ENCODE measurements around the gene SYT9.

Gene SYT9, protein sequence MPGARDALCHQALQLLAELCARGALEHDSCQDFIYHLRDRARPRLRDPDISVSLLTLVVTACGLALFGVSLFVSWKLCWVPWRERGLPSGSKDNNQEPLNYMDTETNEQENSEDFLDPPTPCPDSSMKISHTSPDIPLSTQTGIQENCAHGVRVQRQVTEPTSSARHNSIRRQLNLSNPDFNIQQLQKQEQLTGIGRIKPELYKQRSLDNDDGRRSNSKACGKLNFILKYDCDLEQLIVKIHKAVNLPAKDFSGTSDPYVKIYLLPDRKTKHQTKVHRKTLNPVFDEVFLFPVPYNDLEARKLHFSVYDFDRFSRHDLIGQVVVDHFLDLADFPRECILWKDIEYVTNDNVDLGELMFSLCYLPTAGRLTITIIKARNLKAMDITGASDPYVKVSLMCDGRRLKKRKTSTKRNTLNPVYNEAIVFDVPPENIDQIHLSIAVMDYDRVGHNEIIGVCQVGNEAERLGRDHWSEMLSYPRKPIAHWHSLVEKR

DNA sequence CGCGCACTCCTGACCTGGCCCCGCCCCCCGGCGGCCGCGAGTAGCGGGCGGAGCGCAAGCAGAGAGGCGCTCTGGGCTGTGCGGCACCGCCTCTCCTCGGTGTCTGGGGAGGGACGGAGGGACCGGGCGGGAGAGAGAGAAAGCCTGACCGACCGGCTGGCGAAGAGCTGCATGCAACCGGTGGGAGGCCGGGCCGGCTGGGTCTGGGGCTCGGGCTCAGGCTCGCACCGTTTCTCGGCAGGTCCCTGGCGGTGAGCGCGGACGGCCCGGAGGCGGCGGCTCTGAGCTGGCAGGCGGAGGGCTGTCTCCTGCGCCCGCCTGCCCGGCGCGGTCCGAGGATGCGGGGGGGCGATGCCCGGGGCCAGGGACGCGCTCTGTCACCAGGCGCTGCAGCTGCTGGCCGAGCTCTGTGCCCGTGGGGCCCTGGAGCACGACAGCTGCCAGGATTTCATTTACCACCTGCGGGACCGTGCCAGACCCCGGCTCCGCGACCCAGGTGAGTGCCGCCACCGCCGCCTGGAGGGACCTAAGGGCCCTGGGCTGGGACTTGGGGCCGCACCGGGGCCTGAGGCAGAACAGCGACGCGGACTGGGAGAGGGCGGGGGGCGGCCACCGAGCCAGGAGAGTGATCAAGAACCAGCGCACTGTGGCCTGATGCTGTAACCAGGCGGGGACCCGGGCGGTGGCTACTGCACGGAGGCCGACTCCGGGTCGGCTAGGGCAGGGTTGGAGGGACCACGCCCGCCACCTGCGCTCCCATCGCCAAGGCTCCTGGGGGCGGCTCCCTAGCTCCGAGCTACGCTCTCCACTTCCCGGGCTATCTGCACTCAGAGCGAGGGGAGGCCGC, at the start of gene SYT9:
Gene SYT9, plus strand, starts transcription at position 69 of the 847 bp plus-strand sequence. Its CDS starts 283 bp downstream, at position 352.
- peak; percentile 50 for DNase-seq

GRCh38 chr11:7202412-7202811, 49.3 kb upstream of the SYT9 start:
- no peak for DNase-seq

- DNase-seq: no peak
Measured at GRCh38 chr11:7204778-7205177, 46.9 kb upstream of the SYT9 start.

DNA sequence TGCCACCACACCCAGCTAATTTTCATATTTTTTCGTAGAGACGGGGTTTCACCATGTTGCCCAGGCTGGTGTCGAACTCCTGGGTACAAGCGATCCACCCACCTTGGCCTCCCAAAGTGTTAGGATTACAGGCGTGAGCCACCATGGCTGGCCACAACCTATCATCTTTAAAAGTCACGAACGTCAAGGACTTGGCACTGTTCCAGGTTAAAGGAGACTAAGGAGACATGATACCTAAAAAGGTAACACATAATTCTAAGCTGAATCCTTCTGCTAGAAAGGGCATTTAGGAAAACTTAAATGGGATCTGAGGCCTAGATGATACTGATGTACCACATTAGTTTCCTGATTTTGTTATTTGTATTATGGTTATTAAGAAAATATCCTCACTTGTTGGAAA, 43.3 kb upstream of the SYT9 start:
- DNase-seq: no peak

DNA sequence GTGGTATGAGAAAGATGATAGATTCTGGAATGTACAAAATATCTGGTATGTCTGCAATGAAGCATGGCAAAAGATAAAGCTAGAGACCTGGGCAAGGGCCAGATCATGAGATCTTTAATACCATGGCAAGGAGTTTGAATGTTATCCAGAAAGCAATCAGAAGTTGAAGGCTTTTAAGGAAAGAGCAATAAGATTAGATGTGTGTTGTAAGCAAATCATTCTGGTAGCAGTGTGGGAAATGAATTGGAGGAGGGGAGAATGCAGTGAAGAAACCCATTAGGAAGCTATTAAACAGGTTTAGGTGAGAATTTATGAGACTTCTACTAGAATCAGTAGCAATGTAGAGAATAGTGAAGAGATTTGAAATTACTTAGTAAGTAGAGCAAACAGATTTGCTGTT, 32.2 kb upstream of the SYT9 start:
- no peak for DNase-seq

- DNase-seq: no peak
Measured at GRCh38 chr11:7220636-7221035, 31.1 kb upstream of the SYT9 start.

DNA sequence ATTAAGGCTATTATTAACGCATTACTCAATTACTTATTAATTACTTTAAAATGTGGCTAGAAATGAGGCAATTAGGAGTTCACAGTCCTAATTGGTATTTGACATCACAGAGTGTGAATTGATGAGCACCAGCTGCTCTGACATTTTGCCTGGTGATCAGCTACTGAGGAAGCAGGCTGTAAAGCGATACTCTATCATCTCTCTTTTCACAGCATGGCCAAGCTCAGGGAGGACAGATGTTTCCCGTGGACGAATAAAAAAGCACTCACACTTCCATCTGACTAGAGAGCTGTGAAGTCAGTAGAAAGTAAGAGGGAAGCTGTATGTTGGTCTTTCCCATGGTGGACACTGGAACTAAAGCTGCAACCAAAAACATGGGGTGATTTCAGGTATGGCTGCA, 29.1 kb upstream of the SYT9 start:
- no peak for DNase-seq

GRCh38 chr11:7239877-7240276, 11.8 kb upstream of the SYT9 start:
- no peak for DNase-seq

- DNase-seq: no peak
Measured at GRCh38 chr11:7245341-7245740, 6.4 kb upstream of the SYT9 start.

GRCh38 chr11:7246179-7246578, 5.5 kb upstream of the SYT9 start:
- DNase-seq: no peak

GRCh38 chr11:7250166-7250565, 1.5 kb upstream of the SYT9 start:
- DNase-seq: no peak

DNA sequence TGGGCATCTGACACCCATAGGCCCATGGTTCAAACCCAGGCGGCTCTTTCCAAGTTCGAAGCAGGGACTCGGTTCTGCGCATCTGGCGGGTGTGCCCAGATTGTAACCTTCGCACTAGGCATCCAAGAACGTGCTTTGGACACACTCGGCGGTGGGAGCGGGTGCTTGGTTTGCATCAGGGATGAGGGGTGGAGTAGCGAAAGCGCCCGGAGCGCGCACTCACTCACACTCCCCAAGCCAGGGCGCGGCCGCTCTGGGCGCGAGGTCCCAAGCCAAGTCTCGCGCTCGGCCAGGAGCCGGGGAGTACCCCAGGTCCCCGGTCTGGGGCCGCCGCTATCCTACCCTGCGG, 243 bp upstream of the SYT9 start:
- no peak for DNase-seq

DNA sequence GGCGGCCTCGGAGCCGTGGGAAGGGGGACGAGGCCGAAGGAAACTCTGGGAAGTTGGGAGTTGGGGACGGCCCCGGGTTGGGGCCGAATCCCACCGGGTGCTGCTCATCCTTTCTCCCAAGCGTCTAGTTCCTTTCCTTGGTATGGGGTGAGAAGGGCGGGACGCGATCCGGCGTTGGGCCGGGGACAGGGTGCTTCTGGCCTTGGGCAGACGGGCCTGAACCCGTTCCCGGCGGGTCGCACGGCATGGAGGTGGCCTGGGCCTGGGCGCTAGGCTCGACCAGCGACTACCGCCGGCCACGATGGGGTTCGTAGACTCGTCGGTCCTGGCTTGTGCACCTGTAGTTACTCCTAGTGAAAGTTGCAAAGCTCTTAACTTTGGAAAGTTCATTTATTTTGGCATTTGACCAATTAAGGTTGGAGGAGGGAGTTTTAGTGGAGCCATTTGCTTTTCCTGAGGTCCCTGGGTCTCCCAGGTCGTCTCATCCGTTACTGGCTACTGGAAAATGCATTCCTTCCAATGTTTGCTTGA, 1.0 kb downstream of the SYT9 start:
- DNase-seq: peak; percentile 7

- no peak for DNase-seq
Measured at GRCh38 chr11:7253800-7254199, 2.1 kb downstream of the SYT9 start.

DNA sequence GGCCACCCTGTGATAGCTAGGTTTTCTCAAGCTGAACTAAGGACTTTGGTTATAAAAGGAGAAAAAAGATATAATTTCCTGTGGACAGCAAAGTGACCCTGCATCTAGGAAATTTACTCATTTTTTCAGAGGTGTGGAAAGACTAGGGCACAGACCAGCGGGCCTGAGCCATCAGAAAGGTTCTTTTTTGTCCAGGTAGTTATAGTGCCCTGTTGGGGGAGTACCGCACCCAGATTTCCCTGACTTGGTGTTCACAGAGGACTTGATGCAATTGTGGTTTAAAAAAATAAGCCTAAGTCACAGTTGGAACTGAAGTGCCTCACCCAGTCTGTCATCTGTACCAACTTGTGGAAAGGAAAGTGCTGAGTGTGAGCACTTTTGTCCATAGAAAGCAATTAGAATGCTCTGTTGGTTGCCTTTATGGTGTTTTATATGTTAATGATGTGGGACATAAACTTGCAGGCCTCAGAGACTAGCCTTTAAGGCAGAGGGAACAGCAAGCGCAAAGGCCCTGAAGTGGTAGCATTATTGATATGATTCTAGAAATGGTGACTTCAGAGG, 3.1 kb downstream of the SYT9 start:
- no peak for DNase-seq

DNA sequence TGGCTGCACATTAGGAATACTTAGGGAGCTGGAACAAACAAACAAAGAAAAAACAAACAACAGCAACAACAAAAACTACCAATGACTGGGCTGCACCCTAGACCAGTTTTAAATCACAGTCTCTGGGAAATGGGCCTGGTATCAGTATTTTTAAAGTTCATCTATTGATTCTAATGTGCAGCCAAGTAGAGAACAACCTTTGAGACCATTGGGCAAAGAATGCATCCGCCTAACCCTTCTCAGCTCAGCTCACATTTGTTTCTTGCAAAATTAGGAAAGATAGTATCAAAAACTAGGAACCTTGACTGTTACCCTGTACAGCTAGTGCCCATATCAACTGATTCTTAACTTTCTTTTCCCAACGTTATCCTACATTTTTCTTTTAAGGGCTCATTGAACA, 5.2 kb downstream of the SYT9 start:
- no peak for DNase-seq

DNA sequence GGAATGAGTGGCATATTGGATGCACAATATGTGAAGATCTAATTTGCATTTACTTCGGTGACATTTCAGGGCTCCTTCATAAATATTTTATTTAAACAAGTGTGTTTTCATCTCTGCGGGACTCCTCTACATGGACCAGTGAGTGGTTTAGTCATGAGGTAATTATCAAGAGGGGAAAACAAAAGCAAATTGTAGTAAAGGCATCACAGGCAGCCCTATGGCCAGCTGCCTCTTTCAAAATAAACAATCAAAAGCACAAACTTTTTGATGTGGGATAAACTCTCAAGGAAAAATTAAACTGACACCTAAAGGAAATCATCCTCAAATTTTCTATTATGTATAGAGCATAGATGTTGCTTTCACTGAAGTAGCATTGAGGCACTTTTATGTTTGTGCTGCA, 6.0 kb downstream of the SYT9 start:
- DNase-seq: no peak

GRCh38 chr11:7261578-7261977, 9.9 kb downstream of the SYT9 start:
- no peak for DNase-seq

DNA sequence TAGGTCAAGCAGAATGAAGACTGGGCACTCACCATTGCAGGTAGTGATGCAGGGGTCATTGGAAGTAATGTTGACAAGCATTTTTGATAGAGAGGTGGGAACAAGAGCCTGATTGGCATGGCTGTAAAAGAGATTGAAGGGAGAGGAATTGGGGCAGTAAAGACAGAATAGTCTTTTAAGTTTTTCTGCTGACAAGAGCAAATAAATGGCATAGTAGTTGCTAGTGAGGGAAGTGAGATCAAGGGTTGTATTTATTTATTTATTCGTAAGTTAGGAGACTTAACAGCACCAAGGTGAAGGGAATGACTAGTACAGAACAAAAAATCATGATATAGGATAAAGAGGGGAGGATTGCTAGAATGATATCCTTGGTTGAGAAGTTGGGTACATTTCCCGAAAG, 11.0 kb downstream of the SYT9 start:
- DNase-seq: no peak

- DNase-seq: no peak
Measured at GRCh38 chr11:7263842-7264241, 12.1 kb downstream of the SYT9 start.

DNA sequence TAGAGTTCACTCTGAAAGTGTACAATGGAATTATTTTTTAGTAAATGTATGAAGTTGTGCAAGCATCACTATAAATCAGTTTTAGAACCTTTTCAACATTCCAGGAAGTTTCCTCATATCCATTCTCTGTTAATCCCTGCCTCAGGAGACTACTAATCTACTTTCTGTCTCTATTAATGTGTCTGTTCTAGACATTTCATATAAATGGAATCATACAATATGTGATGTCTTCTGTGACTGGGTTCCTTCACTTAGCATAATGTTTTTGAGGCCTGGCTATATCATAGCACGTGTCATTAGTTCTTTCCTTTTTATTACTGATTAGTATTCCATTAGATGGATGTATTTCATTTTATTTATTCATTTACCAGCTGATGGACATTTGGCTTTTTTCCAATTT, 17.1 kb downstream of the SYT9 start:
- DNase-seq: no peak

DNA sequence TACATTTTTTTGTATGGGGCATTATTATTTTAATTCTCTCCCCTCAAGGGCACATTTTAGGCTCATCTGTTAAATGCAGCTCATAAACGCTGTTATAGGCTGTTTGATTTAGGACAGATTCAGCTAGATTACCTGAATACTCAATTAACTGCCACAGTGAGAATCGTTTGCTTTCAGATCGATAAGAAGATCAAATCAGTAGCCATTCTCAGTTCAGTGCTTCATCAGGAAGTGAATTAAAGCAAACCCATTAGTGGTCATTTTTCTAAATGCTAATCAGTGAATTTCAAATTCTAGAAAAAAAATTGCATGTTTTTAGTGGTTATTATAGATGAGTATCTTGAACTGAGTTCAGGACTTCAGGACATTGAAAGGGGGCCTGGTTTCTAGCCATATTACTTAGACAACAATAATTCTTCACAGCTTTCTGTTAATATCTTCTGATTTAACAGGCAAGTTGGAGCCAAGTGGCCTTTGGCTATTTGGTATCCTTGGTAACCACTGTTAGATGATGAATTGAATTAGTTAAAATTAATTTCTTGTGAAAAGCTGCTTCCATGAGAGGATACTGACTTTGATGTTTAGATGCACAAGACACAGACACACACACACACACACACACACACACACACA, 18.6 kb downstream of the SYT9 start:
- DNase-seq: no peak

DNA sequence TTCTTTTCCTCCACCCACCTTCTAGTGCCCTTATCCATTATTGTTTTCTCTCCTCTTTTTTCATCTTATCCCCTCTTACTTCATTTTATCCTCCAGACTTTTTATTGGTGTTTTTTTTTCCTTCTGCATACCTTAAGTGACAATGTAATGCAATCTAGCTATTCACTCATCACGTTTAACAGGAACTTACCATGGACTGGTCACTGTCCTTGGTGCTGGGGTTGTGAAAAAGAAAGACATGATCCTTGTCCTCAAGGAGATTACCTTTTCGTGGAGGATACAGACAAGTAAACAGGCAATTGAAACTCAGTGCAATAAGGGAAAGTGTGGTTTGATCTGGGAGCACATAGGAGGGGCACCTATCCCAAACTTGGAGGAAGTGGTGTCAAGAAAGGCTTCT, 20.7 kb downstream of the SYT9 start:
- no peak for DNase-seq
